RWPE1 (cell line): ENCODE measurements around the gene FAM83F.

Experiments used
- CTCF ChIA-PET: fragments of 350-600 bp; sonication (Branson Sonifier 250); formaldehyde crosslinking; extraction: SDS; loops from one replicate; lab custom pipeline; 2021; lab: Yijun Ruan, JAX
- POLR2A ChIA-PET: fragments of 400-600 bp; formaldehyde crosslinking; extraction: SDS; loops from one replicate; lab custom pipeline; 2020; ENCODE audit warnings: antibody characterized with exemption; ENCODE audit not compliant: low non-redundant PET; lab: Yijun Ruan, JAX
- DNase-seq: peaks from one replicate; pipeline ENCODE4 v3.0.0; 2012; ENCODE audit warnings: low spot score
- H3K27ac ChIP-seq: fragments of 450-650 bp; 2 replicates; pipeline ENCODE4 v1.5.1; 2017
- TF ChIP-seq, protein P1 (sequence below): fragments of 450-650 bp; conservative IDR thresholded peaks from 2 replicates; pipeline ENCODE4 v1.5.1; 2017; ENCODE audit warnings: low read depth, mild to moderate bottlenecking

Gene FAM83F

GRCh38 chr22:40088818-40089217 is 94.1 kb downstream of the FAM83F start:
- H3K27ac ChIP-seq, result no peak overlapping the region
- CTCF ChIA-PET, result interaction anchor here (0.7 kb wide), 1 partner anchor 238 kb away, joined by 3 read pairs; no protein-coding TSS in a partner anchor

More at GRCh38 chr22:40088818-40089217, 94.1 kb downstream of the FAM83F start:
- POLR2A ChIA-PET, result no interaction called here
- TF ChIP-seq, protein P1, sequence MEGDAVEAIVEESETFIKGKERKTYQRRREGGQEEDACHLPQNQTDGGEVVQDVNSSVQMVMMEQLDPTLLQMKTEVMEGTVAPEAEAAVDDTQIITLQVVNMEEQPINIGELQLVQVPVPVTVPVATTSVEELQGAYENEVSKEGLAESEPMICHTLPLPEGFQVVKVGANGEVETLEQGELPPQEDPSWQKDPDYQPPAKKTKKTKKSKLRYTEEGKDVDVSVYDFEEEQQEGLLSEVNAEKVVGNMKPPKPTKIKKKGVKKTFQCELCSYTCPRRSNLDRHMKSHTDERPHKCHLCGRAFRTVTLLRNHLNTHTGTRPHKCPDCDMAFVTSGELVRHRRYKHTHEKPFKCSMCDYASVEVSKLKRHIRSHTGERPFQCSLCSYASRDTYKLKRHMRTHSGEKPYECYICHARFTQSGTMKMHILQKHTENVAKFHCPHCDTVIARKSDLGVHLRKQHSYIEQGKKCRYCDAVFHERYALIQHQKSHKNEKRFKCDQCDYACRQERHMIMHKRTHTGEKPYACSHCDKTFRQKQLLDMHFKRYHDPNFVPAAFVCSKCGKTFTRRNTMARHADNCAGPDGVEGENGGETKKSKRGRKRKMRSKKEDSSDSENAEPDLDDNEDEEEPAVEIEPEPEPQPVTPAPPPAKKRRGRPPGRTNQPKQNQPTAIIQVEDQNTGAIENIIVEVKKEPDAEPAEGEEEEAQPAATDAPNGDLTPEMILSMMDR, result no peak
- DNase-seq, result no peak
